ENCODE results near the gene NOTO.

Gene NOTO

GRCh38 chr2:73235315-73236028 lies 33.1 kb downstream of the NOTO start:
- H3K27ac ChIP-seq, result no peak overlapping the region
- H3K4me1 ChIP-seq, result peaks cover 7% of the 10 kb centered on the region
- no peaks in the 10 kb centered on the region for H3K9me3 ChIP-seq (ENCODE audit: control insufficient read depth, low read length)
- H3K9ac ChIP-seq, result no peak overlapping the region
- no peak overlapping the region for H2AFZ ChIP-seq
- H3K27me3 ChIP-seq (ENCODE audit: control insufficient read depth, insufficient read depth, low read length), result no peaks in the 10 kb centered on the region
- H3K79me2 ChIP-seq, result peaks cover 16% of the 10 kb centered on the region
- peak overlapping the region; percentile 99 for H3K4me2 ChIP-seq (ENCODE audit: low read length)
- H3K4me3 ChIP-seq (ENCODE audit: low read depth, low read length), result peak overlapping the region; percentile 71
- no peaks in the 10 kb centered on the region for H3K36me3 ChIP-seq (ENCODE audit: control insufficient read depth, insufficient read depth, low read length)
- TF ChIP-seq CTCF (IDR thresholded peaks at IDR 0.05), result no peak

- Histone ChIP-seq H3K36me3 (ENCODE audit: control insufficient read depth, insufficient read depth, low read length) (no peaks in the 10 kb centered on the region), H3K4me2 (ENCODE audit: low read length) (no peak overlapping the region), H3K4me1 (peaks cover 7% of the 10 kb centered on the region), H3K9ac (no peak overlapping the region), H3K79me2 (peaks cover 16% of the 10 kb centered on the region), H2AFZ (no peak overlapping the region), H3K9me3 (ENCODE audit: control insufficient read depth, low read length) (no peaks in the 10 kb centered on the region), H3K27me3 (ENCODE audit: control insufficient read depth, insufficient read depth, low read length) (no peaks in the 10 kb centered on the region), H3K27ac (no peak overlapping the region), H3K4me3 (ENCODE audit: low read depth, low read length) (no peak overlapping the region)
- TF ChIP-seq CTCF (IDR thresholded peaks at IDR 0.05), result no peak
Measured at GRCh38 chr2:73237168-73237567, 34.8 kb downstream of the NOTO start.

- Histone ChIP-seq H3K9me3 (ENCODE audit: control insufficient read depth, low read length) (no peaks in the 10 kb centered on the region), H3K27ac (no peak overlapping the region), H3K4me3 (ENCODE audit: low read depth, low read length) (no peak overlapping the region), H3K36me3 (ENCODE audit: control insufficient read depth, insufficient read depth, low read length) (no peaks in the 10 kb centered on the region), H3K79me2 (peaks cover 16% of the 10 kb centered on the region), H3K27me3 (ENCODE audit: control insufficient read depth, insufficient read depth, low read length) (no peaks in the 10 kb centered on the region), H3K4me2 (ENCODE audit: low read length) (no peak overlapping the region), H3K4me1 (peaks cover 6% of the 10 kb centered on the region), H3K9ac (no peak overlapping the region), H2AFZ (no peak overlapping the region)
- TF ChIP-seq CTCF (IDR thresholded peaks at IDR 0.05), result no peak
Measured at GRCh38 chr2:73238149-73238548, 35.8 kb downstream of the NOTO start.

GRCh38 chr2:73238976-73239375 lies 36.6 kb downstream of the NOTO start:
- Histone ChIP-seq H3K79me2 (peaks cover 16% of the 10 kb centered on the region), H3K4me2 (ENCODE audit: low read length) (no peak overlapping the region), H2AFZ (no peak overlapping the region), H3K27ac (no peak overlapping the region), H3K4me1 (peaks cover 8% of the 10 kb centered on the region), H3K9ac (no peak overlapping the region), H3K4me3 (ENCODE audit: low read depth, low read length) (no peak overlapping the region), H3K9me3 (ENCODE audit: control insufficient read depth, low read length) (no peaks in the 10 kb centered on the region), H3K27me3 (ENCODE audit: control insufficient read depth, insufficient read depth, low read length) (no peaks in the 10 kb centered on the region), H3K36me3 (ENCODE audit: control insufficient read depth, insufficient read depth, low read length) (no peaks in the 10 kb centered on the region)
- no peak for TF ChIP-seq CTCF (IDR thresholded peaks at IDR 0.05)

GRCh38 chr2:73239776-73240175 lies 37.4 kb downstream of the NOTO start:
- H3K4me2 ChIP-seq (ENCODE audit: low read length), result no peak overlapping the region
- H2AFZ ChIP-seq, result no peak overlapping the region
- no peak overlapping the region for H3K4me3 ChIP-seq (ENCODE audit: low read depth, low read length)
- TF ChIP-seq CTCF (IDR thresholded peaks at IDR 0.05), result no peak
- H3K27me3 ChIP-seq (ENCODE audit: control insufficient read depth, insufficient read depth, low read length), result no peaks in the 10 kb centered on the region
- H3K9me3 ChIP-seq (ENCODE audit: control insufficient read depth, low read length), result no peaks in the 10 kb centered on the region
- H3K36me3 ChIP-seq (ENCODE audit: control insufficient read depth, insufficient read depth, low read length), result no peaks in the 10 kb centered on the region
- H3K9ac ChIP-seq, result no peak overlapping the region
- peaks cover 11% of the 10 kb centered on the region for H3K4me1 ChIP-seq
- H3K79me2 ChIP-seq, result peaks cover 13% of the 10 kb centered on the region
- H3K27ac ChIP-seq, result no peak overlapping the region
